Ishikawa (cell line): ENCODE results near the gene ERBB4.

Experiments
- CEBPB ChIP-seq: IDR thresholded peaks from 2 replicates; pipeline ENCODE4 v1.6.1; 2012
- CREB1 ChIP-seq: IDR thresholded peaks from 2 replicates; pipeline ENCODE4 v1.6.1; 2012; ENCODE audit warnings: low read depth
- EGR1 ChIP-seq: IDR thresholded peaks from 2 replicates; pipeline ENCODE4 v1.6.1; 2012
- EP300 ChIP-seq: IDR thresholded peaks from 2 replicates; pipeline ENCODE4 v1.6.1; 2012; ENCODE audit warnings: borderline replicate concordance
- FOXM1 ChIP-seq: IDR thresholded peaks from 2 replicates; pipeline ENCODE4 v1.6.1; 2012; ENCODE audit warnings: low read depth, borderline replicate concordance
- NFIC ChIP-seq: IDR thresholded peaks from 2 replicates; pipeline ENCODE4 v1.6.1; 2012
- RAD21 ChIP-seq: IDR thresholded peaks from 2 replicates; pipeline ENCODE4 v1.6.1; 2012; ENCODE audit warnings: low read depth
- TAF1 ChIP-seq: IDR thresholded peaks from 2 replicates; pipeline ENCODE4 v1.6.1; 2012; ENCODE audit warnings: low read depth, mild to moderate bottlenecking
- TCF12 ChIP-seq: IDR thresholded peaks from 2 replicates; pipeline ENCODE4 v1.6.1; 2012; ENCODE audit warnings: low read depth
- TEAD4 ChIP-seq: IDR thresholded peaks from 2 replicates; pipeline ENCODE4 v1.6.1; 2012
- YY1 ChIP-seq: IDR thresholded peaks from 2 replicates; pipeline ENCODE4 v1.6.1; 2012; ENCODE audit warnings: low read depth
- ZBTB7A ChIP-seq: IDR thresholded peaks from 2 replicates; pipeline ENCODE4 v1.6.1; 2012; ENCODE audit warnings: low read depth
- TF ChIP-seq, protein P1 (sequence below): IDR thresholded peaks from 2 replicates; pipeline ENCODE4 v1.6.1; 2012
- TF ChIP-seq, protein P2 (sequence below): IDR thresholded peaks from 2 replicates; pipeline ENCODE4 v1.6.1; 2012
- TF ChIP-seq, protein P3 (sequence below): IDR thresholded peaks from 2 replicates; pipeline ENCODE4 v1.6.1; 2012; ENCODE audit warnings: low read depth, mild to moderate bottlenecking

ERBB4 gene

DNA sequence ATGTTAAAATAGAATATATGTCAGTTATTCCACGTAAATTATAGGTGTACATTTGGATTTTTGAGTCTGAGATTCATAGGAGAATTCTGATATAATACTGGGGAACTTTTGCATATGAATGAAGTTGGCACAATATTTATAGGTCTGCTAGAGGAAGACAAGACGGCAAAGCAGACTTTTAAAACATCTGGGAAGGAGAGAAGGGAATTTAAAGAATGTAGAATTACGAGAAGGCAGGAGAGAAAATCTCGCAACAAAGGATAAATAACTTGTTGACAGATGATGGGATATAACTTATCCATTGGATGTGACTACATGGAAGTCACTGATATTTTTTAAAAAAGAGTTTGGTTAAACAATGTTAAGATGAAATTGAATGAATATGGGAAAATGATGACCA is 615.6 kb downstream of the ERBB4 start:
- TF ChIP-seq TAF1: no peak
- TF ChIP-seq, protein P1, sequence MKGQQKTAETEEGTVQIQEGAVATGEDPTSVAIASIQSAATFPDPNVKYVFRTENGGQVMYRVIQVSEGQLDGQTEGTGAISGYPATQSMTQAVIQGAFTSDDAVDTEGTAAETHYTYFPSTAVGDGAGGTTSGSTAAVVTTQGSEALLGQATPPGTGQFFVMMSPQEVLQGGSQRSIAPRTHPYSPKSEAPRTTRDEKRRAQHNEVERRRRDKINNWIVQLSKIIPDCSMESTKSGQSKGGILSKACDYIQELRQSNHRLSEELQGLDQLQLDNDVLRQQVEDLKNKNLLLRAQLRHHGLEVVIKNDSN: no peak
- TF ChIP-seq FOXM1: no peak
- TF ChIP-seq CEBPB: no peak
- no peak for TF ChIP-seq ZBTB7A
- TF ChIP-seq CREB1: no peak
- TF ChIP-seq, protein P2, sequence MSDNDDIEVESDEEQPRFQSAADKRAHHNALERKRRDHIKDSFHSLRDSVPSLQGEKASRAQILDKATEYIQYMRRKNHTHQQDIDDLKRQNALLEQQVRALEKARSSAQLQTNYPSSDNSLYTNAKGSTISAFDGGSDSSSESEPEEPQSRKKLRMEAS: no peak
- no peak for TF ChIP-seq NFIC
- TF ChIP-seq RAD21: no peak
- TF ChIP-seq, protein P3, sequence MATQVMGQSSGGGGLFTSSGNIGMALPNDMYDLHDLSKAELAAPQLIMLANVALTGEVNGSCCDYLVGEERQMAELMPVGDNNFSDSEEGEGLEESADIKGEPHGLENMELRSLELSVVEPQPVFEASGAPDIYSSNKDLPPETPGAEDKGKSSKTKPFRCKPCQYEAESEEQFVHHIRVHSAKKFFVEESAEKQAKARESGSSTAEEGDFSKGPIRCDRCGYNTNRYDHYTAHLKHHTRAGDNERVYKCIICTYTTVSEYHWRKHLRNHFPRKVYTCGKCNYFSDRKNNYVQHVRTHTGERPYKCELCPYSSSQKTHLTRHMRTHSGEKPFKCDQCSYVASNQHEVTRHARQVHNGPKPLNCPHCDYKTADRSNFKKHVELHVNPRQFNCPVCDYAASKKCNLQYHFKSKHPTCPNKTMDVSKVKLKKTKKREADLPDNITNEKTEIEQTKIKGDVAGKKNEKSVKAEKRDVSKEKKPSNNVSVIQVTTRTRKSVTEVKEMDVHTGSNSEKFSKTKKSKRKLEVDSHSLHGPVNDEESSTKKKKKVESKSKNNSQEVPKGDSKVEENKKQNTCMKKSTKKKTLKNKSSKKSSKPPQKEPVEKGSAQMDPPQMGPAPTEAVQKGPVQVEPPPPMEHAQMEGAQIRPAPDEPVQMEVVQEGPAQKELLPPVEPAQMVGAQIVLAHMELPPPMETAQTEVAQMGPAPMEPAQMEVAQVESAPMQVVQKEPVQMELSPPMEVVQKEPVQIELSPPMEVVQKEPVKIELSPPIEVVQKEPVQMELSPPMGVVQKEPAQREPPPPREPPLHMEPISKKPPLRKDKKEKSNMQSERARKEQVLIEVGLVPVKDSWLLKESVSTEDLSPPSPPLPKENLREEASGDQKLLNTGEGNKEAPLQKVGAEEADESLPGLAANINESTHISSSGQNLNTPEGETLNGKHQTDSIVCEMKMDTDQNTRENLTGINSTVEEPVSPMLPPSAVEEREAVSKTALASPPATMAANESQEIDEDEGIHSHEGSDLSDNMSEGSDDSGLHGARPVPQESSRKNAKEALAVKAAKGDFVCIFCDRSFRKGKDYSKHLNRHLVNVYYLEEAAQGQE: no peak
- TF ChIP-seq TCF12: no peak
- no peak for TF ChIP-seq YY1
- TF ChIP-seq EP300: no peak

DNA sequence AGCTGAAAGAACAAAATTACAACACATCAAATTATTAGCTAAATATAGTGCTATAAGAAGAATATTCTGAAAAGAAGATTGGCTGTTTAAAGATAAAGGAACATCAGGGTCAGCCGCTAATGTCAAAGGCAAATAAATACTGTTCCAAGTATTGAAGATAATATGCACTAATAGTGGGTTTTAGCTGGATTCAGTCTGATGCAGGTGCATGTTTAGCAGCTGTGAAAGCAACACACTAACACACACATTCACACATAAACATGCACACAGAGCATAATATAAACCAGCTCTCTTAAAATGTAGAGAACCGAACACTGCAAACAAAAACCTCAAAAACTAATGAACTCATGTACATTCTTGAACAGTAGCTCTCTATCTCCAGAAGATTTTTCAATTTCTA is 634.6 kb downstream of the ERBB4 start:
- no peak for TF ChIP-seq YY1
- TF ChIP-seq, protein P1: no peak
- no peak for TF ChIP-seq EGR1
- TF ChIP-seq ZBTB7A: no peak
- no peak for TF ChIP-seq CREB1
- TF ChIP-seq, protein P3: no peak
- TF ChIP-seq EP300: no peak
- TF ChIP-seq, protein P2: no peak
- no peak for TF ChIP-seq TAF1
- TF ChIP-seq CEBPB: no peak
- TF ChIP-seq FOXM1: no peak
- no peak for TF ChIP-seq TCF12
- TF ChIP-seq NFIC: no peak
- no peak for TF ChIP-seq TEAD4
- no peak for TF ChIP-seq RAD21

DNA sequence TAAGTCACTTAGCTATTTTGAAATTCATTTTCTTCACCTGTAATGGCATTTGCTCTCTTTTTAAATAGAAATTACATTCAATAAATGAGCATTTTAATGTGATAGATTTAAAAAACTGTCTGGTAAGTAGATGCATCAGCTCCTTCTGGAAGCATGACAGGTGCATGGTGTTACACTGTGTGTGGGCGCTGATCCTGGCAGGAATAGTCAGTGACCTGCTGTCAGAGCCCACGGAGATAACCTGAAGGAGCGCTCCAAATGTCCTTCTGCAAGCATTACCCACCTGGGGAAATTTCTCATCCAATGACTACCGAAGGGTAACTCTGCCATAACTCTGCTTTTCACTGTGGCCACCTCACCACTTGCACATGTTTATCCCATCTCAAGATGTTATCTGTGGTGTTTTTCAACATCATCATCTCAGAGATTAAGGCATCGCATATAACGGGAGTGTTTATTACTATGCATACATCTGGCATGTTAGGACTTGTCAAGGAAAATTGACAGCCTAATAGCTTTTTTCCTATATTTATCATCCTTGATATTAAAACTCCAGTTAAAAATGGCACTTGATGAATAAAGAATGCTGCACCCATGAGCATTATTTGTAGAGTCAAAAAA is 637.3 kb downstream of the ERBB4 start:
- no peak for TF ChIP-seq TCF12
- no peak for TF ChIP-seq EGR1

DNA sequence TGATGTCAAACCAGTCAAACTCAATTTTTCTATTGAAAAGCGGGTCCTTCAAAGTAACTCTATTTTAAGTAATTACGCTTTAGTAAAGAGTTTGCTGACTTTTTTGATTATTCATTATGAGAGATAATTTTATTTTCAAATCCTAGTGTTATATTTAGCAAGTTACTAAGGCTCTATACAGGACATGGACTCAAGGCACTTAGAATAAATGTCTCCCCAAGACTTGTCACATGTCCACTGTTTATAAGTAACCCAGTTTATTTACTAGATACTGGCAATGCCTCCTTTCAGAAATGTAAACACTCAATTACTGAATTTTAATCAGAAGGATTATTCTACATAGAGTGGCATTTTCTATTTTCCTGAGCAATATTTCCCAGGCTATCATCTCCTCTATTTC is 638.1 kb downstream of the ERBB4 start:
- TF ChIP-seq ZBTB7A (no peak), TEAD4 (no peak), YY1 (no peak)

DNA sequence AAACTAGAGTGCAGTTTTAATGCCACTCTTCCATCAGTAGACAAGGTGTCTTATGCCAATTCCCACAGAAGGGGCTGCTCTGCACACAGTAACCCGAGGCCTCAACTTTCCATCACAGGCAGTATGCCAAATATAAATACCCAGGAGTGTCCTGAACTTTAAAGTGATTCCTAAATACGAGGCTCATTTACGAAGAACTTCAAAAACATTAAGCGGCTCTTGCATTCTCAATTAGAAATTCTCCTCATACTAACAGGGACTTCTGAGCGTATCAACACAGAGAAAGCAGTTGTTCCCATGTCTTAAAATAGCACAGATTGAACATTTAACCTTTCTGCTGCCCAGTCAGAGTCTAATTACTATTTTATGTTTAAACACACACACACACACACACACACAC is 638.6 kb downstream of the ERBB4 start:
- TF ChIP-seq, protein P3: no peak
- TF ChIP-seq CEBPB: no peak

DNA sequence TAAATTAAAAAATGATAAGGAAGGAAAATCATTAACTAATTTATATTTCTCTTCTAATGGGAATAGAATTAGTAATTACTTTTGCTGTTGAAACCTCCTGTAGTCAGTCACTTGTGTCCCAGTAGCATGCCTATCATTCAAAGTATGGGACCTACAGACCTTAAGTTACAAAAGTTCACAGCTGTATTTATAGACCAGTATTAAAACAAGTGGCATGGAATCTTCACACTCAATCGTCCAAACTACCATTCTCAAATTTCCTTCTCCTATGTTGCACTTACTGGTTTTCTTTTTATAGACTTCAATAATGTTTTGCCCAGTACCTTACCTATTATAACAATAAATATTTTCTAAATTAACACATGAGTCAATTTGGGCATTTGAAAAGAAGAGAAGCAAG is 639.9 kb downstream of the ERBB4 start:
- TF ChIP-seq CREB1 (no peak), CEBPB (no peak), EP300 (no peak), NFIC (no peak)
- TF ChIP-seq, protein P1: no peak
- TF ChIP-seq, protein P2: no peak
